NCI-H510A (cell line): ENCODE results near the gene TMEM229A.
"Not testable (repeated sequence)": the region's sequence is repeated elsewhere in the genome, so short reads cannot be mapped to it uniquely, and the experiment has no call there.

Experiments
- DNase-seq: peaks from one replicate; lab custom pipeline; 2025; lab: John Stamatoyannopoulos, UW

Gene TMEM229A

GRCh38 chr7:124033095-124033806 lies 384 bp upstream of the TMEM229A start:
- DNase-seq: no peak

GRCh38 chr7:124031919-124032318 lies 948 bp downstream of the TMEM229A start:
- no peak for DNase-seq

GRCh38 chr7:124031406-124031805 lies 1.5 kb downstream of the TMEM229A start:
- no peak for DNase-seq

- DNase-seq: no peak
Observed at GRCh38 chr7:124030964-124031363, 1.9 kb downstream of the TMEM229A start.

- no peak for DNase-seq
Observed at GRCh38 chr7:124029396-124030188, 3.3 kb downstream of the TMEM229A start.

- DNase-seq: no peak
Observed at GRCh38 chr7:124027236-124027635, 5.6 kb downstream of the TMEM229A start.

GRCh38 chr7:124024329-124024728 lies 8.5 kb downstream of the TMEM229A start:
- DNase-seq: not testable (repeated sequence)

GRCh38 chr7:124022551-124022950 lies 10.3 kb downstream of the TMEM229A start:
- DNase-seq: no peak

- no peak for DNase-seq
Observed at GRCh38 chr7:124020060-124020459, 12.8 kb downstream of the TMEM229A start.

- DNase-seq: no peak
Observed at GRCh38 chr7:124013306-124013705, 19.6 kb downstream of the TMEM229A start.

- DNase-seq: no peak
Observed at GRCh38 chr7:124012864-124013263, 20.0 kb downstream of the TMEM229A start.

- DNase-seq: no peak
Observed at GRCh38 chr7:124009321-124009720, 23.5 kb downstream of the TMEM229A start.

GRCh38 chr7:124008296-124008695 lies 24.6 kb downstream of the TMEM229A start:
- DNase-seq: not testable (repeated sequence)

- no peak for DNase-seq
Observed at GRCh38 chr7:123999703-124000102, 33.2 kb downstream of the TMEM229A start.

- no peak for DNase-seq
Observed at GRCh38 chr7:123998921-123999320, 33.9 kb downstream of the TMEM229A start.

GRCh38 chr7:123996327-123996625 lies 36.6 kb downstream of the TMEM229A start:
- no peak for DNase-seq

- no peak for DNase-seq
Observed at GRCh38 chr7:123995617-123996326, 37.1 kb downstream of the TMEM229A start.

GRCh38 chr7:123994449-123994848 lies 38.4 kb downstream of the TMEM229A start:
- no peak for DNase-seq

- DNase-seq: no peak
Observed at GRCh38 chr7:123993996-123994395, 38.9 kb downstream of the TMEM229A start.

- DNase-seq: no peak
Observed at GRCh38 chr7:123992913-123993518, 39.9 kb downstream of the TMEM229A start.

GRCh38 chr7:123987445-123987844 lies 45.4 kb downstream of the TMEM229A start:
- no peak for DNase-seq
